ENCODE measurements around the gene LOXHD1.

Gene LOXHD1

DNA sequence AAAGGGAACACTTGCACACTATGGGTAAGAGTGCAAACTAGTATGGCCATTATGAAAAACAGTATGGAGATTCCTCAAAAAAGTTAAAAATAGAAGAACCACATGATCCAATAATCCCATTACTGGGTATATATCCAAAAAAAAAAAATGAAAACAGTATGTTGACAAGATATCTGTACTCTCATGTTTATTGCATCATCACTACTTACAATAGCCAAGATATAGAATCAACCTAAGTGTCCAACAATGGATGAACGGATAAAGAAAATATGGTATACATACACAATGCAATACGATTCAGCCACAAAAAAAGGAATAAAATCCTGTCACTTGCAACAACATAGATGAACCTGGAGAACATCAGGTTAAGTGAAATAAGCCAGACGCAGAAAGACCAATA lies 73.3 kb downstream of the LOXHD1 start:
- H3K4me3 ChIP-seq (ENCODE audit: low read length): no peak overlapping the region
- TF ChIP-seq CTCF (IDR thresholded peaks at IDR 0.05; ENCODE audit: insufficient read depth, low read depth, low read length, missing control alignments): no peak

DNA sequence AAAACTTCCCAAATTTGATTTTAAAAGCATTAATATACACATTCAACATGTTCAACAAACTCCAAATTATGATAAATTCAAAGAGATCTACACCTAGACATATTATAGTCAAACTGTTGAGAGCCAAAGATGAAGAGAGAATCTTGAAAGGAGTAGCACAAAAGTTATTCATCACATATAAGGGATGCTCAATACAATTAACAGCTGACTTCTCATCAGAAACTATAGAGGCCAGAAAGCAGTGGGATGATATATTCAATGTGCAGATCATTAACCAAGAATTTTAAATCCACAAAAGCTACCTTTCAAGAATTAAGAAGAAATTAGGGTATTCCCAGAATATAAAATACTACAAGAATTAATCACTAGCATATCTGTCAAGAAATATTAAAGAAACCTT lies 75.4 kb downstream of the LOXHD1 start:
- no peak overlapping the region for H3K4me3 ChIP-seq (ENCODE audit: low read length)
- TF ChIP-seq CTCF (IDR thresholded peaks at IDR 0.05; ENCODE audit: insufficient read depth, low read depth, low read length, missing control alignments): no peak
- no peak for DNase-seq (ENCODE audit: low read depth)

More for the DNA sequence above, 73.3 kb downstream of the LOXHD1 start:
- no peak for DNase-seq (ENCODE audit: low read depth)

- TF ChIP-seq CTCF (IDR thresholded peaks at IDR 0.05; ENCODE audit: insufficient read depth, low read depth, low read length, missing control alignments): no peak
- no peak overlapping the region for H3K4me3 ChIP-seq (ENCODE audit: low read length)
- DNase-seq (ENCODE audit: low read depth): no peak
Observed at GRCh38 chr18:46578987-46579386, 78.0 kb downstream of the LOXHD1 start.

DNA sequence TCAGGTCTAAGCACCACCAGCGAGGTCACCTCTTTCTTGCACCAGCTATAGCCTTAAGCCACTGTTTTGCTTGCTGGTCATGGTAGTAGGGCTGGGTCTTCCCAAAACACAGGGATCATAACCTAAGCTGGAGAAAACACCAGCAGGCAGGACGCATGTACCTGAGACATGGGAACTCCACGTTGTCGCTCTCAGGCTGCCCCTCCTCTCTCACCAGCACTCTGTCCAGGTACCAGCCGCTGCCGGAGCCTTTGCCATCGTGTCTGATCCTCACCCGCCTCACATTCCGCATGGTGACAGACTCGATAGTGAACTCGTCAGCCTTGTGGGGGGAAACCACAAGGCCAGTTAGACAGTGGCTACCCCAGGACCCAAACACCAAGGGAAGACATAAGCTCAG lies 79.5 kb downstream of the LOXHD1 start:
- TF ChIP-seq CTCF (IDR thresholded peaks at IDR 0.05; ENCODE audit: insufficient read depth, low read depth, low read length, missing control alignments): no peak
- no peak overlapping the region for H3K4me3 ChIP-seq (ENCODE audit: low read length)
- DNase-seq (ENCODE audit: low read depth): no peak

- no peak overlapping the region for H3K4me3 ChIP-seq (ENCODE audit: low read length)
- DNase-seq (ENCODE audit: low read depth): no peak
- no peak for TF ChIP-seq CTCF (IDR thresholded peaks at IDR 0.05; ENCODE audit: insufficient read depth, low read depth, low read length, missing control alignments)
Observed at GRCh38 chr18:46575851-46576250, 81.2 kb downstream of the LOXHD1 start.

DNA sequence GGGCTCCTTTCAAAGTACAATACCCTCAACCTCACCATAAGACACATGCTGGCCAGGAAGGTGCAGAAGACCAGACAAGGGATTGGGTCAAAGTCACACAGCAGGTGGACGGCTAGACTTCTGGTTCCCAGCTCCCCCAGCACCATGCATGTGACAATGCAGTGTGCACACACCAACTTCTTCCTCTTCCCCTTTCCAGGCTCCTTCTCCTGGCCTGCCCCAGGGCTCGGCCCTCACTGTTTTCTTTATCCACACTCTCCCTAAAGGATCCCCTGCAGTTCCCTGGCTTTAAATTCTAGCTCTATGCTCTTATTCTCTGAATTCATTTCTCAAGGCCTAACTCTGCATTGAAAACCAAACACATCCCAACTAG lies 82.3 kb downstream of the LOXHD1 start:
- no peak for DNase-seq (ENCODE audit: low read depth)
- H3K4me3 ChIP-seq (ENCODE audit: low read length): no peak overlapping the region
- TF ChIP-seq CTCF (IDR thresholded peaks at IDR 0.05; ENCODE audit: insufficient read depth, low read depth, low read length, missing control alignments): no peak

DNA sequence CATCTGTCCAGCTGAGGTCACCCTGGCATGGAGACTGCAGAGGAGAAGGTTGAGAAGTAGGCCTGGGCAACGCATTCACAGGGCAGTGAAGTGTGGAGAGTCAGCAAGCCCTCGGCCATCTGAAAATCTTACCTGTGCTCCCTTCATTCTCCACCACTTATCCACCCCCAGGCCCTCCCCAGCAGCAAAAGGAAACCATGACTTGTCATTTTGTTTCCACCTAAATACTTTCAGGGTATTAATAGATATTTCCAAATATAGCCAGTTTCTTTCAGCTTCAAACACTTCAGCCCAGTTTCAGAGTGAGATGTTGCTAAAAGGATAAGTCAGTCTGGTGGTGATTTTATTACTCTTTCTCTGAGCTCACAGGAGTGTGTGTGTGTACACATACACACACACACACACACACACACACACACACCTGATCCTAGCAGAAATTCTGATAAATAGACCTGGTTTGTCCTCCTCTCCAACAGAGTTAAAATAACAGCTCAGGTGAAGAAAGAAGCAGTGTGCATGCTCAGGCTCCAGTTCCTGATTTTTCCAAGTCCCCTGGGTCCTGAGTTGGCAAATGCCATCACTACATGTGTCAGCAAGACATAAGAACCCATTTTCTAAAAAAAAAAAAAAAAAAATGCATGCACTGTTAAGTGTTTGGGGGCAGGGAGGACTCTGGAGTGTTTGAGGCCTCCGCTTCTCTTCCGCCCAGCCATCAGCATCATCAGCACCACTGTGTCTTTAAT lies 82.8 kb downstream of the LOXHD1 start:
- no peak overlapping the region for H3K4me3 ChIP-seq (ENCODE audit: low read length)
- TF ChIP-seq CTCF (IDR thresholded peaks at IDR 0.05; ENCODE audit: insufficient read depth, low read depth, low read length, missing control alignments): no peak
- no peak for DNase-seq (ENCODE audit: low read depth)

All from epithelial cell of esophagus (primary cell).